Measurements from ENCODE around the gene SCYL1.

- TF ChIP-seq CTCF (IDR thresholded peaks at IDR 0.05), result no peak
- no peak for TF ChIP-seq EZH2 (IDR thresholded peaks at IDR 0.05)
Measured at GRCh38 chr11:65548395-65548794, 23.5 kb downstream of the SCYL1 start.

Measured in neural progenitor cell (in vitro differentiated cells).